Ishikawa (cell line): ENCODE data around the gene RNF224.

Experiments used
- ZBTB7A ChIP-seq: IDR thresholded peaks from 2 replicates; pipeline ENCODE4 v1.6.1; 2012; ENCODE audit warnings: low read depth
- TF ChIP-seq, protein P1 (sequence below): IDR thresholded peaks from 2 replicates; pipeline ENCODE4 v1.6.1; 2012; ENCODE audit warnings: low read depth, mild to moderate bottlenecking
- TF ChIP-seq, protein P2 (sequence below): IDR thresholded peaks from 2 replicates; pipeline ENCODE4 v1.6.1; 2012

DNA sequence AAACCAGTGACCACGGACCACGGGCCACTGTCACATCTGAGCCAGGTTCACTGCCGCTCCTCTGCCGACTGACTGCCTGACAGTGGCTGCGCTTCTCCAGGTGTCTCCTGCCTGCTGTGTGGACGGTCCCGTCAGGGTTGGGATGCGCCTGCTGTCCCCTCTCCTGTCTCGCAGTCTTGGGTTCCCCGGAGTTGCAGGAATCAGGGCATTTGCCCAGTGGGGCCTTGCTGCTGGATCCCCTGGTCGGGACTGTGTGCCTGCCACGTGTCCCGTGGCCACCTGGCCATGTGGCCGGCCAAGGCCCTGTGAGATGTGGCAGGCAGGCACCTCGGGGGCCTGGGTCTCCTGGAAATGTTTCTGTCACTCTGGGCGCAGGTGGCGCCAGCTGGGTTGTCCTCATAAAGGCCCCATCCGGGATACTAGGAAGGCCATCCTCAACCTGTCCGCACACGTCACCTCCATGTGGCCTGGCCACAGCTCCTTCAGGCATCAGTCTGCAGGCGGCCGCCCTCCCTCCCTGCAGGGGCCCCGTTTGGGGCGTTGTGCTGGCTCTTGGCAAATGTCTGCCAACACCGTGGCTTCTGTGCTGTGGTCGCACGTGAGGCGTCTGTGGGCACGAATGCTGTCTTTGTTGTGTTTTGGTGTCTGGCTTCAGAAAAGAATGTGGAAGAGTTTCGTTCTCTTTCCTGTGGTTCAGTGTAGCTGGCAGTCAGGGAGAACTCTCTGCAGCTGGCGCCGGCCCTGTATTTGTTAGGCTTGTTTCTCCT, 43.8 kb downstream of the RNF224 start:
- TF ChIP-seq, protein P1, sequence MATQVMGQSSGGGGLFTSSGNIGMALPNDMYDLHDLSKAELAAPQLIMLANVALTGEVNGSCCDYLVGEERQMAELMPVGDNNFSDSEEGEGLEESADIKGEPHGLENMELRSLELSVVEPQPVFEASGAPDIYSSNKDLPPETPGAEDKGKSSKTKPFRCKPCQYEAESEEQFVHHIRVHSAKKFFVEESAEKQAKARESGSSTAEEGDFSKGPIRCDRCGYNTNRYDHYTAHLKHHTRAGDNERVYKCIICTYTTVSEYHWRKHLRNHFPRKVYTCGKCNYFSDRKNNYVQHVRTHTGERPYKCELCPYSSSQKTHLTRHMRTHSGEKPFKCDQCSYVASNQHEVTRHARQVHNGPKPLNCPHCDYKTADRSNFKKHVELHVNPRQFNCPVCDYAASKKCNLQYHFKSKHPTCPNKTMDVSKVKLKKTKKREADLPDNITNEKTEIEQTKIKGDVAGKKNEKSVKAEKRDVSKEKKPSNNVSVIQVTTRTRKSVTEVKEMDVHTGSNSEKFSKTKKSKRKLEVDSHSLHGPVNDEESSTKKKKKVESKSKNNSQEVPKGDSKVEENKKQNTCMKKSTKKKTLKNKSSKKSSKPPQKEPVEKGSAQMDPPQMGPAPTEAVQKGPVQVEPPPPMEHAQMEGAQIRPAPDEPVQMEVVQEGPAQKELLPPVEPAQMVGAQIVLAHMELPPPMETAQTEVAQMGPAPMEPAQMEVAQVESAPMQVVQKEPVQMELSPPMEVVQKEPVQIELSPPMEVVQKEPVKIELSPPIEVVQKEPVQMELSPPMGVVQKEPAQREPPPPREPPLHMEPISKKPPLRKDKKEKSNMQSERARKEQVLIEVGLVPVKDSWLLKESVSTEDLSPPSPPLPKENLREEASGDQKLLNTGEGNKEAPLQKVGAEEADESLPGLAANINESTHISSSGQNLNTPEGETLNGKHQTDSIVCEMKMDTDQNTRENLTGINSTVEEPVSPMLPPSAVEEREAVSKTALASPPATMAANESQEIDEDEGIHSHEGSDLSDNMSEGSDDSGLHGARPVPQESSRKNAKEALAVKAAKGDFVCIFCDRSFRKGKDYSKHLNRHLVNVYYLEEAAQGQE = no peak
- TF ChIP-seq, protein P2, sequence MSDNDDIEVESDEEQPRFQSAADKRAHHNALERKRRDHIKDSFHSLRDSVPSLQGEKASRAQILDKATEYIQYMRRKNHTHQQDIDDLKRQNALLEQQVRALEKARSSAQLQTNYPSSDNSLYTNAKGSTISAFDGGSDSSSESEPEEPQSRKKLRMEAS = no peak
- no peak for TF ChIP-seq ZBTB7A
